HepG2 (cell line): ENCODE results near the gene MAPK10. TPM values are rescaled to one million over a fixed set of nuclear protein-coding genes. Genes with fewer than 3 reads are reported as not detected.

Source experiments
- FOXA1 ChIP-seq, 2 experiments: fragments of 450-650 bp in 1 of 2; sonication (generic) in 1 of 2; formaldehyde crosslinking in 1 of 2; IDR thresholded peaks; 2 replicates each; pipeline versions ENCODE4 v1.4.0 to v1.6.1; 2016 to 2020; ENCODE audit warnings: missing genetic modification reagents in 1 of 2
- FOXJ3 ChIP-seq: sonication (generic); formaldehyde crosslinking; IDR thresholded peaks from 2 replicates; pipeline ENCODE4 v1.4.0; 2020; ENCODE audit warnings: missing genetic modification reagents, mild to moderate bottlenecking, borderline replicate concordance
- FOXP1 ChIP-seq, 2 experiments: fragments of 450-650 bp in 1 of 2; IDR thresholded peaks; 2 replicates each; pipeline ENCODE4 v1.6.1; 2017 to 2018; ENCODE audit warnings: antibody characterized with exemption in 1 of 2
- HNF1A ChIP-seq, 2 experiments: sonication (generic) in 1 of 2; formaldehyde crosslinking in 1 of 2; IDR thresholded peaks; 2 replicates each; pipeline versions ENCODE4 v1.4.0 to v1.6.1; 2016 to 2020; ENCODE audit warnings: borderline replicate concordance in 1 of 2, low read depth in 1 of 2, mild to moderate bottlenecking in 1 of 2, missing genetic modification reagents in 1 of 2
- KMT2B ChIP-seq: IDR thresholded peaks from 2 replicates; pipeline ENCODE4 v1.6.1; 2016; ENCODE audit warnings: missing genetic modification reagents, missing compliant biosample characterization
- RERE ChIP-seq: IDR thresholded peaks from 2 replicates; pipeline ENCODE4 v1.6.1; 2016; ENCODE audit warnings: low read depth, missing genetic modification reagents, missing compliant biosample characterization
- SMC3 ChIP-seq: IDR thresholded peaks from 2 replicates; pipeline ENCODE4 v1.6.1; 2011; ENCODE audit warnings: low read length, improper control_type of control experiment
- SUZ12 ChIP-seq: fragments of 150-350 bp; IDR thresholded peaks from 2 replicates; pipeline ENCODE4 v1.6.1; 2014; ENCODE audit warnings: low read depth, low read length
- YEATS4 ChIP-seq: sonication (generic); formaldehyde crosslinking; IDR thresholded peaks from 2 replicates; pipeline ENCODE4 v1.4.0; 2020; ENCODE audit warnings: missing genetic modification reagents, borderline replicate concordance
- ZBTB3 ChIP-seq: sonication (generic); formaldehyde crosslinking; IDR thresholded peaks from 2 replicates; pipeline ENCODE4 v1.4.0; 2020; ENCODE audit warnings: low read depth, mild to moderate bottlenecking, moderate library complexity, missing genetic modification reagents, borderline replicate concordance
- ZBTB43 ChIP-seq: sonication (generic); formaldehyde crosslinking; conservative IDR thresholded peaks from 2 replicates; pipeline ENCODE4 v1.4.0; 2020; ENCODE audit warnings: missing genetic modification reagents
- ZNF292 ChIP-seq: sonication (generic); formaldehyde crosslinking; IDR thresholded peaks from 2 replicates; pipeline ENCODE4 v1.8.1; 2022; ENCODE audit warnings: mild to moderate bottlenecking, low read depth, missing genetic modification reagents, borderline replicate concordance
- ZNF503 ChIP-seq: sonication (generic); formaldehyde crosslinking; IDR thresholded peaks from 2 replicates; pipeline ENCODE4 v1.4.0; 2020; ENCODE audit warnings: missing genetic modification reagents
- ZNF564 ChIP-seq: sonication (generic); formaldehyde crosslinking; IDR thresholded peaks from 2 replicates; pipeline ENCODE4 v1.8.1; 2023; ENCODE audit warnings: mild to moderate bottlenecking, missing genetic modification reagents
- ZNF75D ChIP-seq: sonication (generic); formaldehyde crosslinking; IDR thresholded peaks from 2 replicates; pipeline ENCODE4 v1.8.1; 2023; ENCODE audit warnings: missing genetic modification reagents, mild to moderate bottlenecking, borderline replicate concordance
- ZNF772 ChIP-seq: sonication (generic); formaldehyde crosslinking; IDR thresholded peaks from 2 replicates; pipeline ENCODE4 v1.5.0; 2020; ENCODE audit warnings: mild to moderate bottlenecking, missing genetic modification reagents
- polyA plus RNA-seq, 8 experiments: library from polyadenylated mRNA; depleted of rRNA in 3 of 8; stranded (reverse) in 7 of 8; unstranded in 1 of 8; fragments of >200 nt; fragmentation: Illumina TruSeq in 4 of 8; extraction: Trizol in 4 of 8; gene quantifications; 2 replicates each; pipeline versions ENCODE4 v1.2.1 to v1.2.3, GENCODE V29; 2011 to 2016; ENCODE audit warnings: low read depth in 4 of 8, missing spikeins in 1 of 8, mixed read lengths in 1 of 8; ENCODE audit not compliant: insufficient read depth in 1 of 8
- total RNA-seq, 5 experiments: library from RNA; depleted of rRNA; stranded (reverse); fragments of >200 nt; fragmentation: Illumina TruSeq; extraction: Trizol; gene quantifications; 2 replicates each; pipeline ENCODE4 v1.2.3, GENCODE V29; 2016; ENCODE audit warnings: low read depth in 1 of 5

MAPK10 gene
- total and polyA plus RNA-seq, 2 of the 13 experiments (the other 11 are each of a cell fraction or from before 2014, with no cell fraction given) = not detected

GRCh38 chr4:86108834-86109233, 251.0 kb downstream of the MAPK10 start (continued):
- TF ChIP-seq RERE (peak; percentile 77), ZBTB43 (CRISPR knock-in tag) (peak; percentile 71; the same call in 1 of the 2 replicates), ZBTB3 (CRISPR knock-in tag) (no peak), ZNF503 (CRISPR knock-in tag) (0 out of 2 replicates have a peak, but pooled peaks have one; percentile 29), SMC3 (no peak), FOXP1 (IDR thresholded peaks at IDR 0.05) (no peak), FOXP1 (CRISPR knock-in tag; IDR thresholded peaks at IDR 0.05) (0 out of 2 replicates have a peak, but pooled peaks have one; percentile 8), ZNF564 (no peak), KMT2B (CRISPR knock-in tag) (no peak), ZNF75D (CRISPR knock-in tag) (no peak), ZNF772 (no peak), YEATS4 (CRISPR knock-in tag) (no peak), SUZ12 (no peak), FOXJ3 (CRISPR knock-in tag) (peak; percentile 37; the same call in 1 of the 2 replicates), ZNF292 (CRISPR knock-in tag) (no peak), HNF1A (IDR thresholded peaks at IDR 0.05; ENCODE audit: low read depth) (0 out of 2 replicates have a peak, but pooled peaks have one; percentile 18), HNF1A (CRISPR knock-in tag; IDR thresholded peaks at IDR 0.05; ENCODE audit: borderline replicate concordance) (no peak), FOXA1 (IDR thresholded peaks at IDR 0.05) (peak; percentile 79), FOXA1 (CRISPR knock-in tag; IDR thresholded peaks at IDR 0.05) (peak; percentile 90)
